Mesendoderm (in vitro differentiated cells): ENCODE results near the gene TXNL4A.
A peak's percentile ranks its signal among the peaks of the same experiment; 100 is the strongest.
"Not testable (repeated sequence)": the region's sequence is repeated elsewhere in the genome, so short reads cannot be mapped to it uniquely, and the experiment has no call there.

ENCODE experiments used
- DNase-seq: peaks from one replicate; pipeline ENCODE4 v3.0.0; 2013
- H2AK5ac ChIP-seq: 2 replicates; pipeline ENCODE4 v1.6.1; 2013; ENCODE audit warnings: low read length, inconsistent platforms
- H2BK120ac ChIP-seq: 2 replicates; pipeline ENCODE4 v1.6.1; 2013; ENCODE audit warnings: low read depth, mild to moderate bottlenecking, low read length, moderate library complexity, mixed read lengths
- H2BK15ac ChIP-seq: replicated peaks from 2 replicates; pipeline ENCODE4 v1.6.1; 2013; ENCODE audit warnings: low read depth, mild to moderate bottlenecking, moderate library complexity
- H2BK5ac ChIP-seq: 2 replicates; pipeline ENCODE4 v1.6.1; 2013; ENCODE audit warnings: low read length, inconsistent platforms
- H3K18ac ChIP-seq: 2 replicates; pipeline ENCODE4 v1.6.1; 2013; ENCODE audit warnings: mild to moderate bottlenecking, low read length, mixed read lengths
- H3K23ac ChIP-seq: one replicate; pipeline ENCODE4 v1.6.1; 2013; ENCODE audit warnings: low read length
- H3K27ac ChIP-seq: 2 replicates; pipeline ENCODE4 v1.5.1; 2013; ENCODE audit warnings: low read depth, mild to moderate bottlenecking, inconsistent platforms, low read length, moderate library complexity
- H3K27me3 ChIP-seq: 2 replicates; pipeline ENCODE4 v1.6.1; 2013; ENCODE audit warnings: low read length, control low read depth, mild to moderate bottlenecking, inconsistent platforms; ENCODE audit not compliant: insufficient read depth, poor library complexity
- H3K36me3 ChIP-seq: 2 replicates; pipeline ENCODE4 v1.6.1; 2013; ENCODE audit warnings: low read length, inconsistent platforms; ENCODE audit not compliant: control insufficient read depth, insufficient read depth
- H3K4ac ChIP-seq: one replicate; pipeline ENCODE4 v1.6.1; 2013; ENCODE audit warnings: low read depth, mild to moderate bottlenecking, low read length, moderate library complexity
- H3K4me1 ChIP-seq: 2 replicates; pipeline ENCODE4 v1.6.1; 2013; ENCODE audit warnings: low read depth, low read length, inconsistent platforms; ENCODE audit not compliant: control insufficient read depth
- H3K4me2 ChIP-seq: 2 replicates; pipeline ENCODE4 v1.6.1; 2013; ENCODE audit warnings: low read length
- H3K4me3 ChIP-seq: 2 replicates; pipeline ENCODE4 v1.5.1; 2013; ENCODE audit warnings: mild to moderate bottlenecking, low read length
- H3K56ac ChIP-seq: one replicate; pipeline ENCODE4 v1.6.1; 2013; ENCODE audit warnings: low read length
- H3K79me1 ChIP-seq: 2 replicates; pipeline ENCODE4 v1.6.1; 2013; ENCODE audit warnings: low read length, inconsistent platforms
- H3K79me2 ChIP-seq: 2 replicates; pipeline ENCODE4 v1.6.1; 2013; ENCODE audit warnings: mild to moderate bottlenecking, low read length; ENCODE audit not compliant: control insufficient read depth, insufficient read depth
- H3K9ac ChIP-seq: 2 replicates; pipeline ENCODE4 v1.6.1; 2013; ENCODE audit warnings: low read length, inconsistent platforms
- H4K5ac ChIP-seq: one replicate; pipeline ENCODE4 v1.6.1; 2013; ENCODE audit warnings: low read length
- H4K8ac ChIP-seq: one replicate; pipeline ENCODE4 v1.6.1; 2013; ENCODE audit warnings: low read depth, mild to moderate bottlenecking, control low read depth, low read length, moderate library complexity
- WGBS: extraction: QIAGEN DNeasy Blood & Tissue Kit; methylation state at CpG from one replicate; pipeline ENCODE4 v1.1.7; 2013; ENCODE audit warnings: low lambda C conversion rate, missing lambda C conversion rate; ENCODE audit not compliant: insufficient coverage; ENCODE audit errors: extremely low coverage; 5-methylcytosine and 5-hydroxymethylcytosine counted together

The TXNL4A gene

DNA sequence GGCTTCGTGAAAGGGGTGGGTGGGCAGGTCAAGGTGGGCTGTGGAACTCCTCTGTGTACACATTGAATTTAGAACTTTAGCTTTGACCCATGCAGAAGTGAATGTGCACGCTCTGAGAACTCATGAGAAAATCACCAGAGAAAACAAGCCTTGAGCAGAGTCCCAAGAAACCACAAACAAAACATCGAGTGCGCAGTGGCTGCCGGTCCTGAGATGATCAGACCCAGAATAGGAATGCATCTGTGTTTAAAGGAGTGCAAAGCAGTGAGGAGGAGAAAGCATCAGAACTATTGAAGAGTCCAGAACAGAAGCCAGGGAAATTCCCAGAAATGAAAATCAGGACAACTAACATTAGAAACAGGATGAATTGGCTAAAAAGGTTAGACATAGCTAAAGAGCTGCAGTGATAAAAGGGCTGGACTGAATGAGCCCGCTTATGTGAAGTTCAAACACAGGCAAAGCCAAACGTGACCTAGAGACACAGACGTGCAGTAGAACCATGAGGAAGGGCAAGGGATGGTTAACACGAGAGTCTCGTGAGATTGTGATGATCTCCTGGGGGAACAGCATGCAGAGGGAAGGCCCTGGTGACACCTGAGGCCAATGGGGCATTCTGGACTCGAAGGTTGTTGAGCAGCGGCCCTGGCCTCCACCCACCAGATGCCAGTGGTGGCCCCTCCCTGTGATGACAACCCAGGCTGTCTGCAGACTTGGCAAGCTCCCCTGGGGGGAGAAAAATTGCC, 16.4 kb upstream of the TXNL4A start:
- H3K27ac ChIP-seq = no peak overlapping the region
- H3K9ac ChIP-seq = no peak overlapping the region
- no peak overlapping the region for H2BK15ac ChIP-seq
- H4K8ac ChIP-seq = no peak overlapping the region
- H3K4me3 ChIP-seq = no peak overlapping the region
- no peak for DNase-seq
- no peaks in the 10 kb centered on the region for H3K4me1 ChIP-seq
- no CpG with 5 or more reads among the region's 12 CpGs for WGBS
- H3K4ac ChIP-seq = no peak overlapping the region
- H2AK5ac ChIP-seq = no peak overlapping the region
- H2BK5ac ChIP-seq = no peak overlapping the region
- H3K56ac ChIP-seq = no peak overlapping the region
- no peak overlapping the region for H4K5ac ChIP-seq
- no peak overlapping the region for H3K18ac ChIP-seq
- no peaks in the 10 kb centered on the region for H3K36me3 ChIP-seq
- no peak overlapping the region for H3K23ac ChIP-seq
- H3K79me2 ChIP-seq = no peaks in the 10 kb centered on the region
- no peak overlapping the region for H2BK120ac ChIP-seq
- no peak overlapping the region for H3K4me2 ChIP-seq
- no peaks in the 10 kb centered on the region for H3K27me3 ChIP-seq
- no peaks in the 10 kb centered on the region for H3K79me1 ChIP-seq

DNA sequence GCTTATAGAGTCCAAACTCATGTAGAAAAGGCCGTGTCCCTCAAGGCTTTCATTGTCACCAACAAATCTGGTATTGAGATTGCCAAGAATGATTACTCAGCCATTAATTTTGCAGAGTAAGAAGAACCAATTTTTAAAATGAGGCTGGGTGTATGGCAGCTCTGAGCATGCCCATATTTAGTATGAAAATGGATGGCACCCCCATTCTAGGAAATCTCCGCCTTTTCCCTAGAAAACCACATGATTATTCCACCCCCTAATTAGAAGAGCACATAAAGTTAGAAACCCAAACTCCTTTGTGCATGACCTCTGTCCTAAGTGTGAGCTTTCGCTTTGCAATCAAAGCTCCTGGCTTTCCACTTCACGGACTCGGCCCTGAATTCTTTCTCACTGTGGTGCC, 14.1 kb upstream of the TXNL4A start:
- no peak overlapping the region for H3K18ac ChIP-seq
- H2AK5ac ChIP-seq = no peak overlapping the region
- no peak overlapping the region for H4K5ac ChIP-seq
- no CpG with 5 or more reads among the region's 5 CpGs for WGBS
- H3K23ac ChIP-seq = no peak overlapping the region
- H2BK5ac ChIP-seq = no peak overlapping the region
- DNase-seq = no peak
- no peak overlapping the region for H3K9ac ChIP-seq
- H3K27ac ChIP-seq = no peak overlapping the region
- H2BK120ac ChIP-seq = no peak overlapping the region
- no peak overlapping the region for H3K4me3 ChIP-seq
- no peak overlapping the region for H2BK15ac ChIP-seq
- no peak overlapping the region for H3K56ac ChIP-seq
- H4K8ac ChIP-seq = no peak overlapping the region
- H3K79me1 ChIP-seq = no peaks in the 10 kb centered on the region
- H3K4ac ChIP-seq = no peak overlapping the region
- no peaks in the 10 kb centered on the region for H3K36me3 ChIP-seq
- H3K4me1 ChIP-seq = no peaks in the 10 kb centered on the region
- no peaks in the 10 kb centered on the region for H3K27me3 ChIP-seq
- no peaks in the 10 kb centered on the region for H3K79me2 ChIP-seq
- no peak overlapping the region for H3K4me2 ChIP-seq

DNA sequence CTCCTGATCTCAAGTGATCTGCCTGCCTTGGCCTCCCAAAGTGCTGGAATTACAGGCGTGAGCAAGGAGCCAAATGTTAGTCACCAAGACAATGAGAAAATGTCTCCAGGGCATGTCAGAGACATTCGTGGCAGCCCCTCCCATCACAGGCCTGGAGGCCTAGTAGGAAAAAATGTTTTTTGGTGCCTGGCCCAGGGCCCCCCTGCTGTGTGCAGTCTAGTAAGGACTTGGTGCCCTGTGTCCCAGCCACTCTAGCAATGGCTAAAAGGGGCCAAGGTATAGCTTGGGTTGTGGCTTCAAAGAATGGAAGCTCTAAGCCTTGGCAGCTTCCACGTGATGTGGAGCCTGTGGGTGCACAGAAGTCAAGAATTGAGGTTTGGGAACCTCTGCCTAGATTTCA, 12.5 kb upstream of the TXNL4A start:
- no peak overlapping the region for H3K27ac ChIP-seq
- H4K8ac ChIP-seq = no peak overlapping the region
- no peak overlapping the region for H3K4ac ChIP-seq
- H3K56ac ChIP-seq = no peak overlapping the region
- H3K23ac ChIP-seq = no peak overlapping the region
- H2BK15ac ChIP-seq = no peak overlapping the region
- H3K79me2 ChIP-seq = no peaks in the 10 kb centered on the region
- WGBS = no CpG with 5 or more reads among the region's 3 CpGs
- H3K4me2 ChIP-seq = no peak overlapping the region
- no peak overlapping the region for H4K5ac ChIP-seq
- no peak overlapping the region for H3K18ac ChIP-seq
- H3K4me3 ChIP-seq = no peak overlapping the region
- no peak overlapping the region for H2BK5ac ChIP-seq
- H3K9ac ChIP-seq = no peak overlapping the region
- no peak for DNase-seq
- no peak overlapping the region for H2BK120ac ChIP-seq
- no peak overlapping the region for H2AK5ac ChIP-seq
- no peaks in the 10 kb centered on the region for H3K4me1 ChIP-seq
- H3K27me3 ChIP-seq = no peaks in the 10 kb centered on the region
- H3K79me1 ChIP-seq = no peaks in the 10 kb centered on the region
- no peaks in the 10 kb centered on the region for H3K36me3 ChIP-seq

DNA sequence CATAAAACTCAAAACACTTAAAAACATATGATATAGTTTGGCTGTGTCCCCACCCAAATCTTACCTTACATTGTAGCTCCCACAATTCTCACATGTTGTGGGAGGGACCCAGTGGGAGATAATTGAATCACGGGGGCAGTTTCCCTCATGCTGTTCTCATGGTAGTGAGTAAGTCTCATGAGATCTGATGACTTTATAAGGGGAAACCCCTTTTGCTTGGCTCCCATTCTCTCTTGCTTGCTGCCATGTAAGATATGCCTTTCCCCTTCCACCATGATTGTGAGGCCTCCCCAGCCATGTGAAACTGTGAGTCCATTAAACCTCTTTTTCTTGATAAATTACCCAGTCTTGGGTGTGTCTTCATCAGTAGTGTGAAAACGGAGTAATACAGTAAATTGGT, 11.3 kb upstream of the TXNL4A start:
- not testable (repeated sequence) for H3K36me3 ChIP-seq, H2BK15ac ChIP-seq, H3K79me1 ChIP-seq, H4K5ac ChIP-seq, H4K8ac ChIP-seq, H3K27me3 ChIP-seq, H2BK120ac ChIP-seq, H3K4me2 ChIP-seq, H2AK5ac ChIP-seq, H3K79me2 ChIP-seq, H3K56ac ChIP-seq, H3K9ac ChIP-seq, H3K23ac ChIP-seq, H2BK5ac ChIP-seq, H3K18ac ChIP-seq, DNase-seq, H3K4me1 ChIP-seq, H3K4me3 ChIP-seq, H3K4ac ChIP-seq, H3K27ac ChIP-seq
- WGBS = no CpG with 5 or more reads among the region's 2 CpGs

DNA sequence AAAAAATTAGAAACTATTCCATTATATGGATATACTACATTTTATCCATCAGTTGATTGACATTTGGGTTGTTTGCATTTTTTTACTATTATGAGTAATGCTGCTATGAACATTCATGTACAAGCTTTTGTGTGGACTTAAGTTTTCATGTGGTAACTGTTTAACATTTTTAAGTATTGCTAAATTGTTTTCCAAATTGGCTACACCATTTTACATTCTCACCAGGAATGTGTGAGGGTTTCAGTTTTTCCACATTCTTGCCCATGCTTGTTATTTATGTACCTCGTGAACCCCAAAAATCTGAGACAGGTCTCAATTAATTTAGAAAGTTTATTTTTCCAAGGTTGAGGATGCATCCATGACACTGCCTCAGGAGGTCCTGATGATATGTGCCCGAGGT, 3.1 kb upstream of the TXNL4A start:
- WGBS = no CpG with 5 or more reads among the region's 2 CpGs
- Histone ChIP-seq H2BK15ac (no peak overlapping the region), H4K5ac (no peak overlapping the region), H3K36me3 (no peaks in the 10 kb centered on the region), H3K27me3 (no peaks in the 10 kb centered on the region), H4K8ac (no peak overlapping the region), H3K79me2 (peaks cover 16% of the 10 kb centered on the region), H2BK120ac (no peak overlapping the region), H3K4me1 (no peaks in the 10 kb centered on the region), H3K4ac (no peak overlapping the region), H3K56ac (no peak overlapping the region), H3K4me3 (no peak overlapping the region), H3K23ac (no peak overlapping the region), H3K18ac (no peak overlapping the region), H3K79me1 (peaks cover 1% of the 10 kb centered on the region), H2BK5ac (no peak overlapping the region), H3K9ac (no peak overlapping the region), H3K4me2 (no peak overlapping the region), H2AK5ac (no peak overlapping the region), H3K27ac (no peak overlapping the region)
- DNase-seq = no peak

DNA sequence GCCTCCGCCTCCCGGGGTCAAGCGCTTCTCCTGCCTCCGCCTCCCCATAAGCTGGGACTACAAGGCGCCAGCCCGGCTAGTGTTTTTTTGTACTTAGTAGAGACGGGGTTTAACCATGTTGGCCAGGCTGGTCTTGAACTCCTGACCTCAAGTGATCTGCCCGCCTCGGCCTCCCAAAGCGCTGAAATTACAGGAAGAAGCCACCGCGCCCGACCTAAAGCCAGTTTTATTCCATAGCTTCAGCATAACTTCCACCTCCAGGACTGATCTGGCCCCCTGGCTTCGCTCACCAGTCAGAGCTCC, 783 bp upstream of the TXNL4A start:
- no peak for DNase-seq
- H4K5ac ChIP-seq = no peak overlapping the region
- no CpG with 5 or more reads among the region's 14 CpGs for WGBS
- no peak overlapping the region for H3K23ac ChIP-seq
- H2BK5ac ChIP-seq = no peak overlapping the region
- peak overlapping the region; percentile 90 for H3K9ac ChIP-seq
- H3K4me2 ChIP-seq = peak overlapping the region; percentile 81
- peak overlapping the region; percentile 22 for H3K4ac ChIP-seq
- no peaks in the 10 kb centered on the region for H3K27me3 ChIP-seq
- H3K79me1 ChIP-seq = peaks cover 2% of the 10 kb centered on the region
- H2BK120ac ChIP-seq = no peak overlapping the region
- H3K4me1 ChIP-seq = no peaks in the 10 kb centered on the region
- peak overlapping the region; percentile 58 for H3K4me3 ChIP-seq
- H2BK15ac ChIP-seq = no peak overlapping the region
- H3K36me3 ChIP-seq = no peaks in the 10 kb centered on the region
- H3K79me2 ChIP-seq = peaks cover 39% of the 10 kb centered on the region
- H2AK5ac ChIP-seq = no peak overlapping the region
- no peak overlapping the region for H3K18ac ChIP-seq
- peak overlapping the region; percentile 99 for H3K56ac ChIP-seq
- no peak overlapping the region for H3K27ac ChIP-seq
- peak overlapping the region; percentile 42 for H4K8ac ChIP-seq
